Subcutaneous abdominal adipose tissue (tissue), 5 donors: ENCODE measurements around the gene TMEM272.

Experiments
- H3K27ac ChIP-seq: one replicate; pipeline ENCODE4 v1.7.0; 2013; ENCODE audit warnings: low read depth, mild to moderate bottlenecking, inconsistent platforms, low read length, moderate library complexity
- H3K27me3 ChIP-seq, 5 donors: one replicate each; pipeline ENCODE4 v1.7.0; 2013; ENCODE audit warnings: low read length in 5 of 5, inconsistent platforms in 1 of 5; ENCODE audit not compliant: control insufficient read depth in 5 of 5, insufficient read depth in 4 of 5
- H3K36me3 ChIP-seq, 5 donors: one replicate each; pipeline ENCODE4 v1.7.0; 2013; ENCODE audit warnings: low read length in 5 of 5; ENCODE audit not compliant: control insufficient read depth in 5 of 5, insufficient read depth in 5 of 5
- H3K4me1 ChIP-seq, 5 donors: one replicate each; pipeline ENCODE4 v1.7.0; 2013; ENCODE audit warnings: low read length in 5 of 5, mild to moderate bottlenecking in 3 of 5, moderate library complexity in 1 of 5; ENCODE audit not compliant: control insufficient read depth in 5 of 5, insufficient read depth in 5 of 5
- H3K4me3 ChIP-seq, 5 donors: one replicate each; pipeline ENCODE4 v1.7.0; 2013; ENCODE audit warnings: low read length in 5 of 5, low read depth in 1 of 5
- H3K9ac ChIP-seq, 5 donors: one replicate each; pipeline ENCODE4 v1.7.0; 2013; ENCODE audit warnings: low read length in 5 of 5, mild to moderate bottlenecking in 4 of 5, moderate library complexity in 3 of 5
- H3K9me3 ChIP-seq, 5 donors: one replicate each; pipeline ENCODE4 v1.7.0; 2013; ENCODE audit warnings: low read length in 5 of 5; ENCODE audit not compliant: control insufficient read depth in 5 of 5
- donor health status: healthy.
- donor health status: healthy.
- donor health status: healthy.
- donor health status: healthy.
- donor health status: healthy.

Gene TMEM272, protein sequence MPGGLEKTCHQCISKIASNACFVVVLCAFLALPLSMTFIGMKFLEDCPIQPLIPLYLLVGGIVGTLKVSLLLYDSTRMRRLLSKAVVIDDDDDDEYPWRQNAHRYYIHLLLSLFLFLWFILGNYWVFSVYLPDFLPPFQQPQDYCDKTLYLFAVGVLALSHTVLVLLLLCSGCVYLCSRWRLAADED

DNA sequence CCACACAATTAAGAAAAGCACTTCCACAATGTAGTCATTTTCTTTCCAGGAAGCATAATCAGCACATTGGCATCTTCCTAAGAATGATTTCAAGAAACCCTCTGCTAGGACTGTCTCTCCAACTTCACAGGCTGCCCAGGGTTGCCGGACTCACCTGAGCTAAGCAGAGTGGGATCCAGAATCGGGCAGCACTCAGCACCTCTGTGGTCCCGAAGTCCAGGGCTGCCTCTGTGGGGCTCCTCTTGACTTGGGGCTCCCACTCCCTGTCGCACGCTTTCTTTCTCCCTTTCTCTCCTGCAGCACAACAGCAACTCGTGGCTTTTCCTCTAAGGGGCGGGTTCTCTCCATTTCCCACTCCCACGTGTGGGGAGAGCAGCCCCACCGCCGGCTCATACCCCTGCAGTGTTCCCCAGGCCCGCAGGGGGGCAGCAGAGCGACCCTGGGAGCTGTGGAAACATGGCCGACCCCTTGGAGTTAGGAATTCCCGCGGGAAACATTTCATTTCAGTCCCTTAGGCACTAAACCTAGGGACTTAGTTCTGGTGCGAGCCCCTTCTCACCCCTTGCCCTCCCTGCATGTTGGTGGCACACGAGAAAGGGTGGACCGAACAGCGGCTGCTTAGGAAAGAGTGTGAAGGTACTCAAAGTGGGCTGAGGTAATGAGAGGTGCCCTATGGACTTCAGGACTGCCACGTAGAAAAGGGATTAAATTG is at the start of gene TMEM272:
Gene TMEM272 (minus strand): TSS at position 316 of the 712 bp plus-strand sequence. CDS start 6,647 bp downstream, outside the sequence.
- no peaks in the 10 kb centered on the region for H3K36me3 ChIP-seq
- H3K27ac ChIP-seq = no peak within 1 kb of the TSS

DNA sequence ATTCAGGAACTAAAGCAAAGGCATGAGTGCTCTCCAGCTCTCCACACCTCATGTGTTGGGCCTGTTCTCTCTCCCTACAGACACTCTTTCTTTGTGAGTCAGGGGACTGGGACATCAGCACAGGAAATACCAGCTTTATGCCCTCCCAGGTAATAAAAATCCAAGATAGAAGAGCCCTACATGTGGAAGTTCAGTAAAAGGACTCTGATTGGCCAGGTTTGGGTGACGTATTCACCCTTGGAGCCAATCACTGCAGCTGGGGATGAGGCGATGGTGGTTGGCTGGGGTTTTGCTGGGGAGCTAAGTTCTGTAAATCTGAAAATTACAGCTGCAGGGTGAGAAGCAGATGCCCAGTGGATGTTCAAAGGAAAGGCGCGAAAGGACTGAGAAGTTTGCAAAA is 49.3 kb upstream of the TMEM272 start:
- H3K4me1 ChIP-seq = no peaks in the 10 kb centered on the region
- H3K9me3 ChIP-seq = no peaks in the 10 kb centered on the region
- H3K4me3 ChIP-seq = no peak overlapping the region
- no peak overlapping the region for H3K27ac ChIP-seq
- peaks cover 0 to 7% (median 0%) of the 10 kb centered on the region in 5 donors for H3K27me3 ChIP-seq
- no peak overlapping the region for H3K9ac ChIP-seq
- no peaks in the 10 kb centered on the region for H3K36me3 ChIP-seq

More for the DNA sequence above, at the start of gene TMEM272:
- Histone ChIP-seq H3K27me3 (peaks cover 0 to 8% (median 0%) of the 10 kb centered on the region in 5 donors), H3K9me3 (no peaks in the 10 kb centered on the region), H3K4me3 (peak within 1 kb of the TSS in 3 of 5 donors; percentile 30 to 38 (median 37)), H3K4me1 (peaks cover 0 to 6% (median 6%) of the 10 kb centered on the region in 5 donors), H3K9ac (no peak within 1 kb of the TSS)

DNA sequence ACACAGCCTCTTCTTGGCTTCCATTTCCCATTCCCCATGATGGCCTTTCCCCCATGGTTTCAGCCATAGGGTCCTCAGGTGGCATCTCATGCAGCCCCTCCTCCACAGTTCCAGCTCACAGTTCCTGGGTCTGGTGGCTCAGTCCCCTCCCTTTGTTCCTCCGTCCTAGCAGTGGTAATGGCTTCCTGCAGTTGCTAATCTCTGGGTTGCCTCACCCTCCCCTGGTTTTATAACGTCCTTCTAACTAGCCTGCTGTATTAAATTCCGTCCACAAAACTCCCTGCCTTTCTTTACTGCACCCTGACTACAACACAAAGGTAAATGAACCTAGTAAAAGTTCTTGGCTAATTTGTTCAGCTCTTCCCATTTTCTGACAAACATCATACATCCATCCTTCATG is 47.7 kb upstream of the TMEM272 start:
- Histone ChIP-seq H3K9me3 (no peaks in the 10 kb centered on the region), H3K27me3 (peaks cover 0 to 7% (median 0%) of the 10 kb centered on the region in 5 donors)

DNA sequence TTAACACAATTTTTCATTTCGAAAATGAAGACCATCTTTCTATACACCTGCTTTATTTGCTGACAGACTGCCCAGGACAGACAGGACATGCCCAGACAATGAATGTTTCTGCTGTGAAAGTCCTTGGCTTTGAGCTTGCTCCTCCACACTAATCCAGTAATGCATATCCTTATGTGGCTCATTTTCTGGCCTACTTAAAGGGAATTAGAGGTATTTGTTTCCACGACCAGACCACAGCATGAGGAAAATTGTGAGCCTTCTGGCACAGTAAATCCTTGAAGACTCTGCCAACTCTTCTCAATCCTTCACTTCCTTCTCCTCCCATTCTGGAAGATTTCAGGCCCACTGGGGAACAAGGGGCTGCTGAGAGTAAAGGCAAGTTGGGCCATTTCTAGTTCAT is 42.5 kb upstream of the TMEM272 start:
- H3K27ac ChIP-seq = no peak overlapping the region
- H3K36me3 ChIP-seq = no peaks in the 10 kb centered on the region
- no peak overlapping the region for H3K9ac ChIP-seq
- no peaks in the 10 kb centered on the region for H3K9me3 ChIP-seq
- no peaks in the 10 kb centered on the region for H3K4me1 ChIP-seq
- peaks cover 0 to 6% (median 0%) of the 10 kb centered on the region in 5 donors for H3K27me3 ChIP-seq
- H3K4me3 ChIP-seq = no peak overlapping the region

More for the DNA sequence above, 47.7 kb upstream of the TMEM272 start:
- no peaks in the 10 kb centered on the region for H3K36me3 ChIP-seq
- no peak overlapping the region for H3K27ac ChIP-seq
- no peaks in the 10 kb centered on the region for H3K4me1 ChIP-seq
- no peak overlapping the region for H3K9ac ChIP-seq
- no peak overlapping the region for H3K4me3 ChIP-seq

DNA sequence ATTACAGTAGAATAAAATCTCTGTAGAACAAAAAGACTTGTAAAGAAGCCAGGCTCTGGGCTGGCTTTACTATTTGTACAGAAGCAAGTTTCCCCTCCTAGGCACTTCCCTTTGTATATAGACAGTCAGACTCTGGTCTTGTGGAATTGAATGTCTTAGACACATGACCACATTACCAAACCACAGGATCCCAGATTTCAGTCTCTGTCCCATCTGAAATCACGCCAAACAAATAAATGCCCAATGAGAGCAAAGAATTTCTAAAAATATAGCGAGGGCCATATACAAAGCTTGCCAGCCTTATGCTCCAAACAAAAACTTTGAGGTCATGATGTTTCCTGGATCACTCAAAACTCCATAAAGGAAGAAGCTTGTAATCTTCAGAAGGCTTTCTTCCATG is 40.7 kb upstream of the TMEM272 start:
- H3K36me3 ChIP-seq = no peaks in the 10 kb centered on the region
- no peak overlapping the region for H3K4me3 ChIP-seq
- H3K27ac ChIP-seq = no peak overlapping the region
- H3K27me3 ChIP-seq = no peaks in the 10 kb centered on the region
- no peak overlapping the region for H3K9ac ChIP-seq
- peaks cover 0 to 7% (median 2%) of the 10 kb centered on the region in 5 donors for H3K9me3 ChIP-seq
- no peaks in the 10 kb centered on the region for H3K4me1 ChIP-seq

DNA sequence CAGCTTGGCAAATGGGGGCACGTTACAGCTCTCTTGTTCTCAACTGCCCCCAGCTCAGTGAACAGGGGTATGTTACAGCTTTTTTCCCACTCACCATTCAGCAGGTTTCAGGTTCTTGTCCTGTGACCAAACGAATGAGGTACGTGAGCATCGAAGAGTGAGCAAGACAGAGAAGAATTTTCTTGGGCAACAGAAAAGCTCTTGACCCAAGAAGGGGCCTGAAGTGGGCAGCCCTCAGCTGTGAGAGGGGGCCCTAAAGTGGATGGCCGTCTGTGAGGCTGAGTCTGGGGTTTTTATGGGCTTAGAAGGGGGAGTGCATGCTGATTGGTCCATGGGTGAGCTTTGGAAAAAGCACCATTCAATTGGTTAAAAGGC is 38.2 kb upstream of the TMEM272 start:
- Histone ChIP-seq H3K27ac (no peak overlapping the region), H3K27me3 (no peaks in the 10 kb centered on the region), H3K36me3 (no peaks in the 10 kb centered on the region), H3K9me3 (peaks cover 0 to 7% (median 2%) of the 10 kb centered on the region in 5 donors), H3K4me3 (no peak overlapping the region), H3K9ac (no peak overlapping the region), H3K4me1 (no peaks in the 10 kb centered on the region)

DNA sequence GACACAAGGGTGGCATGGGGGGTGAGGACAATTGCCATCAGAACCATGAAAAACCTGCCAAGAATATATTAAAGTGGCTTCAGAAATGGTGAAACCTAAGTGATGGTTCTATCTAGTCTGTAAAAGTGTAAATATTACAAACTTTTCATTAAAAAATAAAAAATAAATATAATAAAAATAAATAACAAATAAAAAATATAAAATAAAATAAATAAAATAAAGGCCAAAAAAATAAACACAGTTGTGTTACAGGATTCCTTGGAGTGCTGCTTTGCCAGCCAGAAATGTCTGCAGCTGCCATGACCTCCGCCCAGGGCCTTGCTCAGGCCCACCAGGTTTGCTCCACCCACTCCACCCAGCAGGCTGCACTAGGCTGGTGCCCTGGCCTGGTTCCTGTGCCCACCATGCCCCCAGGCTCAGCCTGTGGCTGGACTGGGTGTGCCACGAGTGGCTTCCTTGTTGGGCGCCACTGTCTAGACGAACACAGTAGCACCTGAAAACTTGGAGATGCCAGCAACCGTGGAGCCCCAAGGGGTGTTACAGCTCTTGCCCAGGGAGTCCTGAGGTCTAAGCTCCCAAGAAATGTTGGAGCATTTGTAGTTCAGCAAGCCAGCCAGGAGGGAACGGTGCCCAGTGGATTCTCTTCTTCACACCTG is 37.7 kb upstream of the TMEM272 start:
- Histone ChIP-seq H3K9me3 (peaks cover 0 to 7% (median 2%) of the 10 kb centered on the region in 5 donors), H3K9ac (no peak overlapping the region), H3K4me1 (no peaks in the 10 kb centered on the region), H3K4me3 (no peak overlapping the region), H3K27ac (no peak overlapping the region), H3K36me3 (no peaks in the 10 kb centered on the region), H3K27me3 (no peaks in the 10 kb centered on the region)

DNA sequence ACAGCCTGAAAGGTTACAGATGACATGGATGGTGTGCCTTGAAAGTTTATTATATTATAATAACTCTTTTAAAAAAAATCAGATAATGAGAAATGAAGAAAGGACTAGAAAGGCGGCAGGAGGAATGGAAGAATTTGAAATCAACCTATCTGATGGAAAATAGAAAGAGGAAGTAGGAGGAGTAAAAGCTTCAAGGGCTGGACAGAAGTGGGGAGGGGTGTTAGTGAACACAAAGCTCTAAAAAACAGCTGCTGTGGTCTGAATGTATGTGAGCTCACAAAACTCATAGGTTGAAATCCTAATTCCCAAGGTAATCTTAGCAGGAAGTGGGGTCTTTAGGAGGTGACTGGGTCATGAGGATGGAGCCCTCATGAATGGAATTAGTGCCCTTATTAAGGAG is 36.3 kb upstream of the TMEM272 start:
- H3K9me3 ChIP-seq = peaks cover 0 to 7% (median 2%) of the 10 kb centered on the region in 5 donors
- H3K9ac ChIP-seq = no peak overlapping the region
- H3K4me3 ChIP-seq = no peak overlapping the region
- no peaks in the 10 kb centered on the region for H3K27me3 ChIP-seq
- H3K4me1 ChIP-seq = no peaks in the 10 kb centered on the region
- no peaks in the 10 kb centered on the region for H3K36me3 ChIP-seq
- H3K27ac ChIP-seq = no peak overlapping the region

DNA sequence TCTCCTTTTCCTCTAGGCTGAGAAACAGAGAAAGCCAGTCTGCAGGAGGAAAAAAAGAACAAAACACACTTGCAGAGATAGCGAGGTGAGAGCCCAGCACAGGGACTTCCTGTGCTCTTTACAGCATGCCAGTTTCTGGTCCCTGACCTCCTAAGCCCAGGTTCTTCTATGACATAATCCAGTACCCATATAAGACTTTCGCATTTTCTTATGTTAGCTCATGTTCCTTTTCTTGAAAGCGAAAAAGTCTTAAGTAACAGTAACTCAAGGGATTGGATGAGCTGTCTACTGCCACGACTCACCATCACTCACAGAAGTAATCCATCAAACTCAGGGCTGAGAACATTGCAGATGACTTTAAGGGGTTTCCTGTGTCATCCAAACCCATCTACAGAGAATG is 34.2 kb upstream of the TMEM272 start:
- no peaks in the 10 kb centered on the region for H3K4me1 ChIP-seq
- H3K9me3 ChIP-seq = peaks cover 0 to 7% (median 2%) of the 10 kb centered on the region in 5 donors
- H3K36me3 ChIP-seq = no peaks in the 10 kb centered on the region
- H3K4me3 ChIP-seq = no peak overlapping the region
- no peaks in the 10 kb centered on the region for H3K27me3 ChIP-seq
- no peak overlapping the region for H3K9ac ChIP-seq
- no peak overlapping the region for H3K27ac ChIP-seq

DNA sequence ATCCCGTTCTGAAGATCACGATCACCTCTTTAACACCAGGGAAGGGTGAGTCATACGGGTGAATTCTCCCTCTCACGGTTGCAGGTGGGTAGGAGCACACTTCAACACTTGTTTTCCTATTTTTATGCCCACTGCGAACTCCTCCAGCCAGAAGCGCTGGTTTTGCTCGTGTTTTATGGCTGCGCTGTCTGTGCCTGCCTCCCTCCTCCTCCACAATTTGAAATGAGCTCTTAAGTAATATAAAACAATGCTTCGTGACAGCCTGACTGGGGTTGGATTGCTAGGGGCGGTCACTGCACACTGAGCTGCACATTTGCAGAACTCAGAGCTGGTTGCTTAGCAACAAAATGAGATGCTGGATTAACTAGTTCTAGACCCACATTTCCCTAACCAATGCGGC is 29.7 kb upstream of the TMEM272 start:
- Histone ChIP-seq H3K27ac (no peak overlapping the region), H3K4me1 (no peaks in the 10 kb centered on the region), H3K27me3 (no peaks in the 10 kb centered on the region), H3K4me3 (no peak overlapping the region), H3K36me3 (no peaks in the 10 kb centered on the region), H3K9ac (no peak overlapping the region), H3K9me3 (no peaks in the 10 kb centered on the region)
